Cardiac fibroblast (primary cell): ENCODE results near the gene ZNF385B.
A peak's percentile ranks its signal among the peaks of the same experiment; 100 is the strongest.

Experiments
- DNase-seq, 2 donors: peaks; one replicate each; pipeline versions ENCODE4 v3.0.0 to v3.0.0-alpha.2; 2010; ENCODE audit warnings: low read depth in 2 of 2
- H3K4me3 ChIP-seq, 2 donors: replicated peaks in 1 of 2; 1 replicate in 1 of 2; 2 replicates in 1 of 2; pipeline ENCODE4 v1.5.1; 2011; ENCODE audit warnings: low read depth in 2 of 2, low read length in 2 of 2, mild to moderate bottlenecking in 2 of 2, moderate library complexity in 1 of 2
- TF ChIP-seq, protein P1 (sequence below): IDR thresholded peaks from one replicate; pipeline ENCODE4 v1.5.1; 2011; ENCODE audit warnings: low read depth, mild to moderate bottlenecking, low read length, inconsistent platforms

The ZNF385B gene

DNA sequence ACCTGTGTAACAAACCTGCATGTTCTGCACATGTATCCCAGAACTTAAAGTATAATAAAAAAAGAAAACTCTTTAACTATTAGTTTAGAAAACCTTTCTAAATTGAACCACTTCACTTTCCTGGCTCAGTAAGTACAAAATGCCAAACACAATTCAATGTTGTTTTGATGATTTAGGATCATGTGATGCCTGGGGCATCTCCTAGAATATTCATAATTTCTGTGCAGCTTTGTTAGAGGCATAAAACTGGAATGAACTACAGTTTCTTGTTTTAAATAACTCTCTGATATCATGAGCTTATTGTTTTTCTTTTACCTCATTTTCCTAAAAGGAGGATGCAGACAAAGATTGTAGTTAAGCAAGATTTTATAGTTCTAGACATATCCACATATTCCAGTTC lies 457.8 kb downstream of the ZNF385B start:
- TF ChIP-seq, protein P1, sequence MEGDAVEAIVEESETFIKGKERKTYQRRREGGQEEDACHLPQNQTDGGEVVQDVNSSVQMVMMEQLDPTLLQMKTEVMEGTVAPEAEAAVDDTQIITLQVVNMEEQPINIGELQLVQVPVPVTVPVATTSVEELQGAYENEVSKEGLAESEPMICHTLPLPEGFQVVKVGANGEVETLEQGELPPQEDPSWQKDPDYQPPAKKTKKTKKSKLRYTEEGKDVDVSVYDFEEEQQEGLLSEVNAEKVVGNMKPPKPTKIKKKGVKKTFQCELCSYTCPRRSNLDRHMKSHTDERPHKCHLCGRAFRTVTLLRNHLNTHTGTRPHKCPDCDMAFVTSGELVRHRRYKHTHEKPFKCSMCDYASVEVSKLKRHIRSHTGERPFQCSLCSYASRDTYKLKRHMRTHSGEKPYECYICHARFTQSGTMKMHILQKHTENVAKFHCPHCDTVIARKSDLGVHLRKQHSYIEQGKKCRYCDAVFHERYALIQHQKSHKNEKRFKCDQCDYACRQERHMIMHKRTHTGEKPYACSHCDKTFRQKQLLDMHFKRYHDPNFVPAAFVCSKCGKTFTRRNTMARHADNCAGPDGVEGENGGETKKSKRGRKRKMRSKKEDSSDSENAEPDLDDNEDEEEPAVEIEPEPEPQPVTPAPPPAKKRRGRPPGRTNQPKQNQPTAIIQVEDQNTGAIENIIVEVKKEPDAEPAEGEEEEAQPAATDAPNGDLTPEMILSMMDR, result no peak
- DNase-seq, result no peak
- H3K4me3 ChIP-seq, result no peak overlapping the region

DNA sequence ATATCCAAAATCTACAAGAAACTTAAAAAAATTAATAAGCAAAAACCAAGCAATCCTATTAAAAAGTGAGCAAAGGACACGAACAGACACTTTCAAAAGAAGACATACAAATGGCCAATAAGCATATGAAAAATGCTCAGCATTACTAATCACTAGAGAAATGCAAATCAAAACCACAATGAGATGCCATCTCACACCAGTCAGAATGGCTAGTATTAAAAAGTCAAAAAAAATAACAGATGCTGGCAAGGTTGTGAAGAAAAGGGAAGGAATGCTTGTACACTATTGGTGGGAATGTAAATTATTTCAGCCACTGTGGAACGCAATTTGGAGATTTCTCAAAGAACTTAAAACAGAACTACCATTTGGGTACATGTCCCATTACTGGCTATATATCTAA lies 467.9 kb downstream of the ZNF385B start:
- peak in 1 of 2 donors; percentile 9 for DNase-seq
- no peak overlapping the region for H3K4me3 ChIP-seq
- TF ChIP-seq, protein P1, result no peak
